Smooth muscle cell (in vitro differentiated cells): ENCODE results near the gene RIT2. TPM values are rescaled to one million over a fixed set of nuclear protein-coding genes. Genes with fewer than 3 reads are reported as not detected.
A peak's percentile ranks its signal among the peaks of the same experiment; 100 is the strongest.
"Not testable (repeated sequence)": the region's sequence is repeated elsewhere in the genome, so short reads cannot be mapped to it uniquely, and the experiment has no call there.

ENCODE experiments used
- DNase-seq: peaks from one replicate; lab custom pipeline; 2025; ENCODE audit not compliant: unreplicated experiment; lab: John Stamatoyannopoulos, UW
- H2AFZ ChIP-seq: fragments of 200-600 bp; sonication (generic); 2 replicates; pipeline ENCODE4 v1.6.0; 2016; ENCODE audit warnings: antibody characterized with exemption, low read depth, mild to moderate bottlenecking
- H3F3A ChIP-seq: fragments of 200-600 bp; sonication (generic); 2 replicates; pipeline ENCODE4 v1.6.0; 2017; ENCODE audit warnings: antibody characterized with exemption, low read depth
- H3K27ac ChIP-seq: fragments of 200-600 bp; sonication (generic); 2 replicates; pipeline ENCODE4 v1.5.1; 2016; ENCODE audit warnings: low read depth, mild to moderate bottlenecking
- H3K27me3 ChIP-seq: fragments of 200-600 bp; sonication (generic); 2 replicates; pipeline ENCODE4 v1.6.1; 2016; ENCODE audit warnings: low read depth, mild to moderate bottlenecking
- H3K36me3 ChIP-seq: fragments of 200-600 bp; sonication (generic); 2 replicates; pipeline ENCODE4 v1.5.1; 2016; ENCODE audit warnings: low read depth
- H3K4me1 ChIP-seq: fragments of 200-600 bp; sonication (generic); 2 replicates; pipeline ENCODE4 v1.5.1; 2016; ENCODE audit warnings: low read depth
- H3K4me2 ChIP-seq: fragments of 200-600 bp; sonication (generic); 2 replicates; pipeline ENCODE4 v1.6.0; 2016; ENCODE audit warnings: mild to moderate bottlenecking
- H3K4me3 ChIP-seq: fragments of 200-600 bp; sonication (generic); 2 replicates; pipeline ENCODE4 v1.5.1; 2016; ENCODE audit warnings: mild to moderate bottlenecking
- H3K79me2 ChIP-seq: fragments of 200-600 bp; sonication (generic); 2 replicates; pipeline ENCODE4 v1.6.0; 2016; ENCODE audit warnings: low read depth, mild to moderate bottlenecking
- H3K9ac ChIP-seq: fragments of 200-600 bp; sonication (generic); 2 replicates; pipeline ENCODE4 v1.6.0; 2016; ENCODE audit warnings: low read depth
- H3K9me3 ChIP-seq: fragments of 200-600 bp; sonication (generic); replicated peaks from 2 replicates; pipeline ENCODE4 v1.5.1; 2016; ENCODE audit warnings: low read depth
- H4K20me1 ChIP-seq: fragments of 200-600 bp; sonication (generic); 2 replicates; pipeline ENCODE4 v1.6.0; 2016; ENCODE audit warnings: low read depth
- CTCF ChIP-seq: fragments of 200-600 bp; sonication (generic); IDR thresholded peaks from 2 replicates; pipeline ENCODE4 v1.5.1; 2017; ENCODE audit warnings: borderline replicate concordance, mild to moderate bottlenecking, antibody characterized with exemption; ENCODE audit not compliant: insufficient read depth, poor library complexity, severe bottlenecking
- WGBS: methylation state at CpG from one replicate; pipeline ENCODE4 v1.1.7; 2016; ENCODE audit warnings: low lambda C conversion rate; 5-methylcytosine and 5-hydroxymethylcytosine counted together
- polyA plus RNA-seq: library from polyadenylated mRNA; unstranded; fragments of >200 nt; fragmentation: Nextera tagmentation; extraction: Ambion mirVana; gene quantifications from 2 replicates; pipeline ENCODE4 v1.2.1, GENCODE V29; 2016
- total RNA-seq: library from RNA; depleted of rRNA; stranded (reverse); fragments of >200 nt; gene quantifications from 2 replicates; pipeline ENCODE4 v1.2.3, GENCODE V29; 2014

RIT2 gene
- total and polyA plus RNA-seq, 2 experiments from 2014 or later = not detected

GRCh38 chr18:42745171-42745570, 370.3 kb downstream of the RIT2 start:
- H3F3A ChIP-seq = no peaks in the 10 kb centered on the region
- H3K4me1 ChIP-seq = peaks cover 14% of the 10 kb centered on the region
- peak overlapping the region; percentile 8 for H3K4me2 ChIP-seq
- no peak overlapping the region for H3K9ac ChIP-seq
- H3K4me3 ChIP-seq = no peak overlapping the region
- no peaks in the 10 kb centered on the region for H3K27me3 ChIP-seq
- no peaks in the 10 kb centered on the region for H3K79me2 ChIP-seq
- no peak for TF ChIP-seq CTCF
- no peaks in the 10 kb centered on the region for H3K9me3 ChIP-seq
- H3K36me3 ChIP-seq = no peaks in the 10 kb centered on the region
- H4K20me1 ChIP-seq = no peaks in the 10 kb centered on the region
- H2AFZ ChIP-seq = no peak overlapping the region
- no peak for DNase-seq
- no peak overlapping the region for H3K27ac ChIP-seq

- Histone ChIP-seq H3K27ac (peak overlapping the region; percentile 7), H4K20me1 (no peaks in the 10 kb centered on the region), H3K4me1 (peaks cover 14% of the 10 kb centered on the region), H3K79me2 (no peaks in the 10 kb centered on the region), H3K27me3 (no peaks in the 10 kb centered on the region), H2AFZ (peak overlapping the region; percentile 47), H3K36me3 (no peaks in the 10 kb centered on the region), H3K9ac (no peak overlapping the region), H3F3A (no peaks in the 10 kb centered on the region), H3K4me3 (no peak overlapping the region), H3K4me2 (peak overlapping the region; percentile 48), H3K9me3 (no peaks in the 10 kb centered on the region)
- no peak for DNase-seq
- TF ChIP-seq CTCF = no peak
- 59% methylated on average over 7 of the region's 7 CpGs for WGBS
Measured at GRCh38 chr18:42743373-42744138, 371.9 kb downstream of the RIT2 start.

GRCh38 chr18:42742969-42743368, 372.5 kb downstream of the RIT2 start:
- no peaks in the 10 kb centered on the region for H3F3A ChIP-seq
- no peaks in the 10 kb centered on the region for H3K9me3 ChIP-seq
- no peaks in the 10 kb centered on the region for H4K20me1 ChIP-seq
- H3K27ac ChIP-seq = peak overlapping the region; percentile 7
- no peaks in the 10 kb centered on the region for H3K27me3 ChIP-seq
- no peak for DNase-seq
- H3K79me2 ChIP-seq = no peaks in the 10 kb centered on the region
- peaks cover 14% of the 10 kb centered on the region for H3K4me1 ChIP-seq
- H3K4me2 ChIP-seq = peak overlapping the region; percentile 48
- H3K4me3 ChIP-seq = no peak overlapping the region
- TF ChIP-seq CTCF = no peak
- peak overlapping the region; percentile 47 for H2AFZ ChIP-seq
- H3K36me3 ChIP-seq = no peaks in the 10 kb centered on the region
- no peak overlapping the region for H3K9ac ChIP-seq

GRCh38 chr18:42742474-42742873, 373.0 kb downstream of the RIT2 start:
- no peak for TF ChIP-seq CTCF
- no peaks in the 10 kb centered on the region for H3K27me3 ChIP-seq
- no peak overlapping the region for H2AFZ ChIP-seq
- H3K9ac ChIP-seq = no peak overlapping the region
- H4K20me1 ChIP-seq = no peaks in the 10 kb centered on the region
- H3K9me3 ChIP-seq = no peaks in the 10 kb centered on the region
- H3K36me3 ChIP-seq = no peaks in the 10 kb centered on the region
- H3K79me2 ChIP-seq = no peaks in the 10 kb centered on the region
- H3K4me1 ChIP-seq = peaks cover 14% of the 10 kb centered on the region
- H3K4me2 ChIP-seq = peak overlapping the region; percentile 48
- no peak overlapping the region for H3K4me3 ChIP-seq
- H3K27ac ChIP-seq = no peak overlapping the region
- no peak for DNase-seq
- no peaks in the 10 kb centered on the region for H3F3A ChIP-seq

- not testable (repeated sequence) for H3F3A ChIP-seq, H2AFZ ChIP-seq, H4K20me1 ChIP-seq, H3K27ac ChIP-seq, H3K27me3 ChIP-seq, H3K4me2 ChIP-seq, H3K36me3 ChIP-seq, H3K79me2 ChIP-seq, H3K4me3 ChIP-seq, H3K9ac ChIP-seq, DNase-seq, H3K9me3 ChIP-seq
- 70% methylated on average over 12 of the region's 12 CpGs for WGBS
- H3K4me1 ChIP-seq = peaks cover 14% of the 10 kb centered on the region
Measured at GRCh38 chr18:42741805-42742347, 373.6 kb downstream of the RIT2 start.
